Epithelial cell of proximal tubule (primary cell): ENCODE results near the gene NASP. TPM values are rescaled to one million over a fixed set of nuclear protein-coding genes. Genes with fewer than 3 reads are reported as not detected.
A peak's percentile ranks its signal among the peaks of the same experiment; 100 is the strongest.

Experiments
- DNase-seq: peaks from one replicate; pipeline ENCODE4 v3.0.0-alpha.2; 2011; ENCODE audit warnings: low read depth
- H3K4me3 ChIP-seq: 2 replicates; pipeline ENCODE4 v1.5.1; 2011; ENCODE audit warnings: low read depth, mild to moderate bottlenecking, low read length
- CTCF ChIP-seq: conservative IDR thresholded peaks from 2 replicates; pipeline ENCODE4 v1.5.1; 2012; ENCODE audit warnings: low read depth, mild to moderate bottlenecking, low read length
- total RNA-seq: library from RNA; depleted of rRNA; stranded (reverse); fragments of >200 nt; gene quantifications from 2 replicates; pipeline ENCODE4 v1.2.3, GENCODE V29; 2015

Gene NASP
- total RNA-seq, 1 donor from 2014 or later = 109 TPM

GRCh38 chr1:45568421-45568820 lies 15.4 kb upstream of the NASP start:
- H3K4me3 ChIP-seq = no peak overlapping the region
- DNase-seq = no peak
- no peak for TF ChIP-seq CTCF

GRCh38 chr1:45569571-45569961 lies 14.3 kb upstream of the NASP start:
- TF ChIP-seq CTCF = no peak
- no peak overlapping the region for H3K4me3 ChIP-seq
- no peak for DNase-seq

- peak; percentile 99 for TF ChIP-seq CTCF
- DNase-seq = peak; percentile 32
- H3K4me3 ChIP-seq = no peak overlapping the region
Measured at GRCh38 chr1:45569962-45570581, 13.8 kb upstream of the NASP start.

GRCh38 chr1:45570631-45571030 lies 13.2 kb upstream of the NASP start:
- no peak for DNase-seq
- no peak for TF ChIP-seq CTCF
- no peak overlapping the region for H3K4me3 ChIP-seq

GRCh38 chr1:45573231-45573804 lies 10.5 kb upstream of the NASP start:
- no peak for DNase-seq
- no peak for TF ChIP-seq CTCF
- no peak overlapping the region for H3K4me3 ChIP-seq

GRCh38 chr1:45574105-45574626 lies 9.7 kb upstream of the NASP start:
- no peak for TF ChIP-seq CTCF
- DNase-seq = no peak
- H3K4me3 ChIP-seq = no peak overlapping the region

- peak; percentile 84 for DNase-seq
- no peak for TF ChIP-seq CTCF
- peak overlapping the region; percentile 80 for H3K4me3 ChIP-seq
Measured at GRCh38 chr1:45583264-45583665, 576 bp upstream of the NASP start.
